Melanocyte of skin (primary cell): ENCODE results near the gene OR51B6. TPM values are rescaled to one million over a fixed set of nuclear protein-coding genes. Genes with fewer than 3 reads are reported as not detected.

ENCODE experiments used
- small RNA-seq, 2 donors: library from RNA; depleted of rRNA; stranded (forward); fragments of <200 nt; gene quantifications; one replicate each; pipeline ENCODE3, GENCODE V24; 2012
- total RNA-seq, 2 donors: library from RNA; depleted of rRNA; stranded (reverse); fragments of >200 nt; gene quantifications; 2 replicates each; pipeline ENCODE4 v1.2.3, GENCODE V29; 2012

Gene OR51B6
- total RNA-seq: not detected

GRCh38 chr11:5351208-5351607, at the start of gene OR51B6:
OR51B6 (plus strand) TSS chr11:5351508; CDS start chr11:5351508, 0 bp downstream.

GRCh38 chr11:5301846-5302245, 49.5 kb upstream of the OR51B6 start, which contains the start of gene OR51B4:
OR51B4 (minus strand) TSS chr11:5301946; CDS start chr11:5301946, 0 bp downstream.

DNA sequence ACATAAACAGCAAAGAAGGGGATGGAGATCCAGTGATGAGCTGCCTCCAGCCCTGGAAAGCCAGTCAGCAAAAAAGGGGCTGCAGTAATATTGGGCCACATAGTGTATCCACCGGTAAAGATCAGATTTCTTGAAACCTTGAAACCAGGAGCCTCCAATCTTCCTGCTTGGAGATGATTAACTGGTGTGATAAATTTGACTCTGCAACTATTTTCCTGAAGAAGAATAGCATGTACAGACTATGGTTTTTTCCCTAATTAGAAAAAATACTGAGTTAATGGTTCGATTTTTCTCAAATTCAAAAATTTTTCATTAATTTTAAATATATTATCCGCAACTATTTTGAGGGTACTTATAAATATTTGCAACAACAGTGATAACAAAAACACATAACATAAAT, 27.1 kb upstream of the OR51B6 start, which contains the start of gene OR51B2:
Gene OR51B2 (minus strand): TSS at position 101 of the 400 bp plus-strand sequence. CDS start 0 bp downstream, at position 101.

GRCh38 chr11:5343474-5344335, 7.6 kb upstream of the OR51B6 start, which contains the start of gene OR51B5:
OR51B5 (minus strand) TSS chr11:5343524; CDS start chr11:5343524, 0 bp downstream.

DNA sequence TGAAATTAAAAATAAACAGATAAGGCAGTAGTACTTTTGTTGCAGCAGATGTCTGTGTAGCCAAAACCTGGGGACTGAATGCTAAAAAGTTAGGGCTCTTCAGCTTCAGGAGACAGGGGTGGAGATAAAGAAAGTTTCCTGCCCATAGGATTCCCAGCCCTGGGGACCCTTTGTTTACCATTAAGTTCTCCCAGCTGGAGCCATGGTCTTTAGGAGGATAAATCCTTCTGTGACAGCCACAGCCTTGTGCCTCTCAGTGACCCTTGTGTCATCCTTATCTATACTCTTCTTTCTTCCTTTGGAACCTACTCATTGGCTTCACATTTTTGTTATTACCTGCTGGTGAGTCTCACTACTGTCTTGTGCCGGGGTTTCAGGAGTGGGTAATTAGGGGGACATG, 32.3 kb downstream of the OR51B6 start, which contains the start of gene OR51M1:
Gene OR51M1 (plus strand): TSS at position 237 of the 400 bp plus-strand sequence. CDS start 5,587 bp downstream, outside the sequence.

Small RNA genes within 50 kb of the gene (small RNA-seq; reads per million reads assigned to genes)
- 0 reads per million in 2 donors for gene AC104389.3

Other genes starting within 250 kb of the OR51B6 start
- not detected for gene OR52A5, start 213.2 kb upstream of the OR51B6 start, total RNA-seq
- not detected for gene OR52A1, start 196.8 kb upstream of the OR51B6 start, total RNA-seq
- gene OR51V1, start 150.8 kb upstream of the OR51B6 start, total RNA-seq: not detected
- gene HBB, start 124.4 kb upstream of the OR51B6 start, total RNA-seq: not detected
- gene HBD, start 117.0 kb upstream of the OR51B6 start, total RNA-seq: not detected
- not detected for gene HBG1, start 101.7 kb upstream of the OR51B6 start, total RNA-seq
- gene HBG2, start 96.7 kb upstream of the OR51B6 start, total RNA-seq: not detected
- gene HBE1, start 81.6 kb upstream of the OR51B6 start, total RNA-seq: not detected
- gene OR51B4, start 49.6 kb upstream of the OR51B6 start, total RNA-seq: not detected
- gene OR51B2, start 27.2 kb upstream of the OR51B6 start, total RNA-seq: under 1 TPM in 1 of 2 donors, not detected in 1; 0.34 TPM
- gene OR51B5, start 8.0 kb upstream of the OR51B6 start, total RNA-seq: not detected
- gene OR51M1, start 32.3 kb downstream of the OR51B6 start, total RNA-seq: not detected
- gene OR51Q1, start 70.6 kb downstream of the OR51B6 start, total RNA-seq: not detected
- under 1 TPM in 1 of 2 donors, not detected in 1; 0.34 TPM for gene OR51I1, start 90.0 kb downstream of the OR51B6 start, total RNA-seq
- not detected for gene OR51I2, start 97.8 kb downstream of the OR51B6 start, total RNA-seq
- not detected for gene OR52D1, start 137.2 kb downstream of the OR51B6 start, total RNA-seq
- not detected for gene UBQLN3, start 158.4 kb downstream of the OR51B6 start, total RNA-seq
- gene UBQLNL, start 165.2 kb downstream of the OR51B6 start, total RNA-seq: under 1 TPM in 1 of 2 donors, not detected in 1; 0.34 TPM
- under 1 TPM in 1 of 2 donors, not detected in 1; 0.69 TPM for gene OR52H1, start 197.0 kb downstream of the OR51B6 start, total RNA-seq
- gene OR52B6, start 229.4 kb downstream of the OR51B6 start, total RNA-seq: not detected
- gene TRIM6, start 245.1 kb downstream of the OR51B6 start, total RNA-seq: 1 to 10 TPM; 4.5 to 8.7 TPM